ENCODE data around the gene SLC44A5. TPM values are rescaled to one million over a fixed set of nuclear protein-coding genes. Genes with fewer than 3 reads are reported as not detected.

Gene SLC44A5
- total and polyA plus RNA-seq, 2 experiments from 2014 or later, result 3.3 to 11.7 TPM

- Histone ChIP-seq H3K9me2 (ENCODE audit: insufficient read depth) (no peaks in the 10 kb centered on the region), H3K79me2 (replicated peaks; ENCODE audit: insufficient read depth) (no peaks in the 10 kb centered on the region), H3K4me2 (no peak overlapping the region), H3K36me3 (ENCODE audit: insufficient read depth) (no peaks in the 10 kb centered on the region), H3K27me3 (ENCODE audit: insufficient read depth) (no peaks in the 10 kb centered on the region), H3F3A (replicated peaks; ENCODE audit: low read depth) (no peaks in the 10 kb centered on the region), H3K27ac (ENCODE audit: low read depth) (no peak overlapping the region), H3K4me3 (no peak overlapping the region), H3K4me1 (ENCODE audit: insufficient read depth) (peaks cover 5% of the 10 kb centered on the region; the same call in 1 of the 2 replicates), H4K20me1 (replicated peaks; ENCODE audit: insufficient read depth) (no peaks in the 10 kb centered on the region), H2AFZ (no peak overlapping the region)
- no peak for DNase-seq (ENCODE audit: low spot score)
- Mint-ChIP-seq H3K36me3 (ENCODE audit: low read depth) (no peaks in the 10 kb centered on the region), H3K27me3 (ENCODE audit: insufficient read depth, low read depth, poor library complexity) (peaks cover 2% of the 10 kb centered on the region), H3K9me3 (no peaks in the 10 kb centered on the region), H3K27ac (no peak overlapping the region), H3K4me1 (peaks cover 6% of the 10 kb centered on the region; the same call in 2 of the 3 replicates), H3K4me3 (no peak overlapping the region)
- no peak for ATAC-seq
- TF ChIP-seq EZH2phosphoT487 (IDR thresholded peaks at IDR 0.05; ENCODE audit: unreplicated experiment) (no peak), ETS1 (IDR thresholded peaks at IDR 0.05) (no peak), EZH2 (IDR thresholded peaks at IDR 0.05; ENCODE audit: low read depth, unreplicated experiment) (no peak), ZNF331 (CRISPR knock-in tag; IDR thresholded peaks at IDR 0.05; ENCODE audit: low read depth) (no peak), ZNF114 (CRISPR knock-in tag; IDR thresholded peaks at IDR 0.05) (no peak), JUNB (IDR thresholded peaks at IDR 0.05; ENCODE audit: unreplicated experiment) (no peak), CTCF (conservative IDR thresholded peaks at IDR 0.05; ENCODE audit: low read depth in 2 of 2) (no peak)
These were observed 88.5 kb downstream of the SLC44A5 start for GRCh38 chr1:75522389-75522788.

- no peak for DNase-seq (ENCODE audit: low spot score)
- H4K20me1 ChIP-seq (replicated peaks; ENCODE audit: insufficient read depth), result no peaks in the 10 kb centered on the region
- no peaks in the 10 kb centered on the region for H3K36me3 Mint-ChIP-seq (ENCODE audit: low read depth)
- peaks cover 10% of the 10 kb centered on the region; the same call in 2 of the 3 replicates for H3K4me1 Mint-ChIP-seq
- no peak overlapping the region for H3K4me3 Mint-ChIP-seq
- H3K27me3 ChIP-seq (ENCODE audit: insufficient read depth), result no peaks in the 10 kb centered on the region
- no peak overlapping the region for H3K27ac Mint-ChIP-seq
- ATAC-seq, result no peak
- H3K27me3 Mint-ChIP-seq (ENCODE audit: insufficient read depth, low read depth, poor library complexity), result peaks cover 2% of the 10 kb centered on the region
- H3F3A ChIP-seq (replicated peaks; ENCODE audit: low read depth), result no peaks in the 10 kb centered on the region
- no peaks in the 10 kb centered on the region for H3K9me2 ChIP-seq (ENCODE audit: insufficient read depth)
- no peak overlapping the region for H3K27ac ChIP-seq (ENCODE audit: low read depth)
- peaks cover 5% of the 10 kb centered on the region; the same call in 1 of the 2 replicates for H3K4me1 ChIP-seq (ENCODE audit: insufficient read depth)
- no peaks in the 10 kb centered on the region for H3K79me2 ChIP-seq (replicated peaks; ENCODE audit: insufficient read depth)
- H3K36me3 ChIP-seq (ENCODE audit: insufficient read depth), result no peaks in the 10 kb centered on the region
- H2AFZ ChIP-seq, result no peak overlapping the region
- H3K4me3 ChIP-seq, result no peak overlapping the region
- no peak overlapping the region for H3K4me2 ChIP-seq
- no peaks in the 10 kb centered on the region for H3K9me3 Mint-ChIP-seq
- TF ChIP-seq ZNF114 (CRISPR knock-in tag; IDR thresholded peaks at IDR 0.05) (no peak), ZNF331 (CRISPR knock-in tag; IDR thresholded peaks at IDR 0.05; ENCODE audit: low read depth) (no peak), POLR2AphosphoS5 (IDR thresholded peaks at IDR 0.05; ENCODE audit: low read depth) (no peak), CTCF (conservative IDR thresholded peaks at IDR 0.05; ENCODE audit: low read depth in 2 of 2) (no peak), ETS1 (IDR thresholded peaks at IDR 0.05) (no peak), CREB1 (CRISPR knock-in tag; IDR thresholded peaks at IDR 0.05; ENCODE audit: low read depth) (no peak), EZH2 (IDR thresholded peaks at IDR 0.05; ENCODE audit: low read depth, unreplicated experiment) (no peak)
These were observed 89.3 kb downstream of the SLC44A5 start for GRCh38 chr1:75521658-75522057.
